Mammary epithelial cell (primary cell): ENCODE results near the gene FAM53B.

Experiments
- EZH2 ChIP-seq: IDR thresholded peaks from 2 replicates; pipeline ENCODE4 v1.6.1; 2012; ENCODE audit warnings: low read length, inconsistent platforms, borderline replicate concordance
- TF ChIP-seq, protein P1 (sequence below), 2 donors: IDR thresholded peaks in 1 of 2; conservative IDR thresholded peaks in 1 of 2; 2 replicates each; pipeline ENCODE4 v1.5.1; 2011 to 2012; ENCODE audit warnings: inconsistent platforms in 2 of 2, low read length in 2 of 2, mild to moderate bottlenecking in 2 of 2, control low read depth in 1 of 2, low read depth in 1 of 2; ENCODE audit not compliant: insufficient read depth in 1 of 2; ENCODE audit errors: extremely low read depth in 1 of 2

DNA sequence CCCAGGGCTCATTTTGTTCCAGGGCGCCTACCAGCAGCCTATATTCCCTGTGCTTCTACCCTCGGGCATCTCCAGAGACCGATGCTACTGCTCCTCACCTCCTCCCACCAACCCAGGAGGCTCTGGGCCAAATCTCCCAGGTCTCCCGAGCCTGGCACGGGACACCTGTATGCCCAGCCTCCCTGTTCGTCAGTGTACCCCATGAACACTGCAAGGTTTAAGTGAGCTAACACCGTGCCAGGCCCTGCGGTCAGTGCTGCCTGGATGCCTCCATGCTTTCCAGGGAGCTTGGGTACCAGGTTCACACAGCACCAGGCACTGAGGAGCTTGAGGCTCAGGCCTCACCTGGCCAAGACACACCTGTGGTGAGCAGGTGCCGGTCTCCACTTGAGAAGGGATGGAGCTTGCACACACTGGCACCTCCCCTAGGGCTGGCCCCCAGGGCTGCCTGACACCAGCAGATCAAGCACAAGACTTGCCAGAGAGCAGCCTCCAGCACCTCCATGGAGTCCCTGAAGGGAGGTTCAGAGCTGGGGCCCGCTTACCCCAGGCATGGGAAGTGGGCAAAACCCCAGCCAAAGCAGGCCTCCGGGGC is 80.3 kb downstream of the FAM53B start:
- TF ChIP-seq, protein P1, sequence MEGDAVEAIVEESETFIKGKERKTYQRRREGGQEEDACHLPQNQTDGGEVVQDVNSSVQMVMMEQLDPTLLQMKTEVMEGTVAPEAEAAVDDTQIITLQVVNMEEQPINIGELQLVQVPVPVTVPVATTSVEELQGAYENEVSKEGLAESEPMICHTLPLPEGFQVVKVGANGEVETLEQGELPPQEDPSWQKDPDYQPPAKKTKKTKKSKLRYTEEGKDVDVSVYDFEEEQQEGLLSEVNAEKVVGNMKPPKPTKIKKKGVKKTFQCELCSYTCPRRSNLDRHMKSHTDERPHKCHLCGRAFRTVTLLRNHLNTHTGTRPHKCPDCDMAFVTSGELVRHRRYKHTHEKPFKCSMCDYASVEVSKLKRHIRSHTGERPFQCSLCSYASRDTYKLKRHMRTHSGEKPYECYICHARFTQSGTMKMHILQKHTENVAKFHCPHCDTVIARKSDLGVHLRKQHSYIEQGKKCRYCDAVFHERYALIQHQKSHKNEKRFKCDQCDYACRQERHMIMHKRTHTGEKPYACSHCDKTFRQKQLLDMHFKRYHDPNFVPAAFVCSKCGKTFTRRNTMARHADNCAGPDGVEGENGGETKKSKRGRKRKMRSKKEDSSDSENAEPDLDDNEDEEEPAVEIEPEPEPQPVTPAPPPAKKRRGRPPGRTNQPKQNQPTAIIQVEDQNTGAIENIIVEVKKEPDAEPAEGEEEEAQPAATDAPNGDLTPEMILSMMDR (conservative IDR thresholded peaks at IDR 0.05 in 1 of 2, IDR thresholded peaks at IDR 0.05 in 1 of 2; ENCODE audit: extremely low read depth in 1 of 2, insufficient read depth in 1 of 2, low read depth in 1 of 2, low read length in 2 of 2): no peak
- TF ChIP-seq EZH2: no peak
